ENCODE measurements around the gene NMBR.
"Not testable (repeated sequence)": the region's sequence is repeated elsewhere in the genome, so short reads cannot be mapped to it uniquely, and the experiment has no call there.

The NMBR gene

GRCh38 chr6:142058551-142059290 lies 88.2 kb downstream of the NMBR start:
- no peak for DNase-seq (ENCODE audit: low spot score)

- no peak for DNase-seq (ENCODE audit: low spot score)
Observed at GRCh38 chr6:142055219-142055618, 91.7 kb downstream of the NMBR start.

- no peak for DNase-seq (ENCODE audit: low spot score)
Observed at GRCh38 chr6:142051404-142051803, 95.5 kb downstream of the NMBR start.

- DNase-seq (ENCODE audit: low spot score) = no peak
Observed at GRCh38 chr6:142048593-142048980, 98.3 kb downstream of the NMBR start.

GRCh38 chr6:142047934-142048592 lies 98.9 kb downstream of the NMBR start:
- DNase-seq (ENCODE audit: low spot score) = no peak

- no peak for DNase-seq (ENCODE audit: low spot score)
Observed at GRCh38 chr6:142045380-142046278, 101.3 kb downstream of the NMBR start.

- DNase-seq (ENCODE audit: low spot score) = no peak
Observed at GRCh38 chr6:142035890-142036289, 111.0 kb downstream of the NMBR start.

GRCh38 chr6:142031035-142031434 lies 115.9 kb downstream of the NMBR start:
- DNase-seq (ENCODE audit: low spot score) = no peak

GRCh38 chr6:142030115-142030619 lies 116.8 kb downstream of the NMBR start:
- no peak for DNase-seq (ENCODE audit: low spot score)

GRCh38 chr6:142028527-142028926 lies 118.4 kb downstream of the NMBR start:
- no peak for DNase-seq (ENCODE audit: low spot score)

GRCh38 chr6:142027804-142028203 lies 119.1 kb downstream of the NMBR start:
- not testable (repeated sequence) for DNase-seq (ENCODE audit: low spot score)

GRCh38 chr6:142027074-142027473 lies 119.8 kb downstream of the NMBR start:
- DNase-seq (ENCODE audit: low spot score) = no peak

- no peak for DNase-seq (ENCODE audit: low spot score)
Observed at GRCh38 chr6:142026471-142026870, 120.5 kb downstream of the NMBR start.
